Activated B cell treated with CpG ODN at 0.5 μM for 24 hours (primary cell): Measurements from ENCODE around the gene PREX1. TPM values are rescaled to one million over a fixed set of nuclear protein-coding genes. Genes with fewer than 3 reads are reported as not detected.
A peak's percentile ranks its signal among the peaks of the same experiment; 100 is the strongest.

ENCODE experiments used
- ATAC-seq: fragments of 200-7000 bp; cut with Tn5 transposase; one replicate; pipeline ENCODE4 v1.10.0; 2021; ENCODE audit warnings: low read depth, mild to moderate bottlenecking, moderate library complexity
- CTCF ChIA-PET: fragments of 350-600 bp; sonication (Branson Sonifier 250); formaldehyde crosslinking; loops from one replicate; lab custom pipeline; 2021; ENCODE audit warnings: antibody characterized with exemption; lab: Charles Lee
- POLR2A ChIA-PET: fragments of 350-600 bp; sonication (Branson Sonifier 250); formaldehyde crosslinking; loops from one replicate; lab custom pipeline; 2021; ENCODE audit warnings: antibody characterized with exemption; lab: Charles Lee
- DNase-seq: peaks from one replicate; pipeline ENCODE4 v3.0.0; 2022
- H3K27ac Mint-ChIP-seq: one replicate; pipeline ENCODE4 v1.8.0; 2020; ENCODE audit warnings: mixed read lengths
- H3K27me3 Mint-ChIP-seq: one replicate; pipeline ENCODE4 v1.8.0; 2021; ENCODE audit warnings: mixed read lengths
- H3K36me3 Mint-ChIP-seq: one replicate; pipeline ENCODE4 v1.8.0; 2021; ENCODE audit warnings: low read depth, mixed read lengths
- H3K4me1 Mint-ChIP-seq: one replicate; pipeline ENCODE4 v1.8.0; 2021; ENCODE audit warnings: mixed read lengths
- H3K4me3 Mint-ChIP-seq: one replicate; pipeline ENCODE4 v1.8.0; 2020; ENCODE audit warnings: mild to moderate bottlenecking, mixed read lengths
- H3K9me3 Mint-ChIP-seq: one replicate; pipeline ENCODE4 v1.8.0; 2020; ENCODE audit warnings: mixed read lengths
- CTCF ChIP-seq: fragments of 200-600 bp; IDR thresholded peaks from one replicate; pipeline ENCODE4 v1.8.0; 2022; ENCODE audit warnings: antibody characterized with exemption, mild to moderate bottlenecking
- intact Hi-C: fragments of 100-400 bp; cut with micrococcal nuclease; formaldehyde crosslinking; loops from one replicate; pipeline ENCODE4 v1.15.1; 2024
- total RNA-seq: library from RNA; stranded (reverse); gene quantifications from 2 replicates; pipeline ENCODE4 v1.2.3, GENCODE V29; 2022

PREX1 gene
- total RNA-seq, 1 donor from 2014 or later: 71.4 TPM

GRCh38 chr20:48731536-48731935, 96.3 kb downstream of the PREX1 start:
- intact Hi-C loops: no loop called here
- peaks cover 27% of the 10 kb centered on the region for H3K4me1 Mint-ChIP-seq
- no peaks in the 10 kb centered on the region for H3K27me3 Mint-ChIP-seq
- CTCF ChIA-PET: no interaction called here
- POLR2A ChIA-PET: no interaction called here
- DNase-seq: no peak
- H3K9me3 Mint-ChIP-seq: no peaks in the 10 kb centered on the region
- H3K4me3 Mint-ChIP-seq: no peak overlapping the region
- ATAC-seq: no peak
- peaks cover 77% of the 10 kb centered on the region for H3K36me3 Mint-ChIP-seq
- TF ChIP-seq CTCF: no peak
- H3K27ac Mint-ChIP-seq: no peak overlapping the region

GRCh38 chr20:48730977-48731376, 96.8 kb downstream of the PREX1 start:
- DNase-seq (no peak), ATAC-seq (no peak)
- ChIA-PET CTCF (interaction anchor here (1.2 kb wide), 1 partner anchor 73 kb away, joined by 3 read pairs; no protein-coding TSS in a partner anchor), POLR2A (interaction anchor here (1.0 kb wide), 1 partner anchor 59 kb away, joined by 4 read pairs; no protein-coding TSS in a partner anchor)
- Mint-ChIP-seq H3K4me3 (no peak overlapping the region), H3K27ac (no peak overlapping the region), H3K27me3 (no peaks in the 10 kb centered on the region), H3K4me1 (peaks cover 21% of the 10 kb centered on the region), H3K36me3 (peaks cover 77% of the 10 kb centered on the region), H3K9me3 (no peaks in the 10 kb centered on the region)
- no peak for TF ChIP-seq CTCF
- intact Hi-C loops: no loop called here

- TF ChIP-seq CTCF: no peak
- no peaks in the 10 kb centered on the region for H3K9me3 Mint-ChIP-seq
- H3K27ac Mint-ChIP-seq: no peak overlapping the region
- POLR2A ChIA-PET: no interaction called here
- DNase-seq: no peak
- ATAC-seq: no peak
- no peaks in the 10 kb centered on the region for H3K27me3 Mint-ChIP-seq
- peaks cover 17% of the 10 kb centered on the region for H3K4me1 Mint-ChIP-seq
- CTCF ChIA-PET: no interaction called here
- intact Hi-C loops: no loop called here
- H3K36me3 Mint-ChIP-seq: peaks cover 84% of the 10 kb centered on the region
- H3K4me3 Mint-ChIP-seq: no peak overlapping the region
Measured at GRCh38 chr20:48729538-48729937, 98.3 kb downstream of the PREX1 start.

GRCh38 chr20:48728042-48728825, 99.6 kb downstream of the PREX1 start:
- ChIA-PET POLR2A (interaction anchor here (1.6 kb wide), 1 partner anchor 90 kb away, joined by 3 read pairs; no protein-coding TSS in a partner anchor), CTCF (no interaction called here)
- peaks cover 82% of the 10 kb centered on the region for H3K36me3 Mint-ChIP-seq
- intact Hi-C loops: no loop called here
- peaks cover 30% of the 10 kb centered on the region for H3K4me1 Mint-ChIP-seq
- DNase-seq (no peak), ATAC-seq (no peak)
- no peaks in the 10 kb centered on the region for H3K27me3 Mint-ChIP-seq
- no peaks in the 10 kb centered on the region for H3K9me3 Mint-ChIP-seq
- TF ChIP-seq CTCF: no peak
- H3K27ac Mint-ChIP-seq: peak overlapping the region; percentile 70
- H3K4me3 Mint-ChIP-seq: no peak overlapping the region

- CTCF ChIA-PET: no interaction called here
- H3K4me1 Mint-ChIP-seq: peaks cover 40% of the 10 kb centered on the region
- no peak overlapping the region for H3K27ac Mint-ChIP-seq
- DNase-seq (no peak), ATAC-seq (no peak)
- no peak for TF ChIP-seq CTCF
- intact Hi-C loops: no loop called here
- H3K4me3 Mint-ChIP-seq: no peak overlapping the region
- H3K36me3 Mint-ChIP-seq: peaks cover 72% of the 10 kb centered on the region
- no peaks in the 10 kb centered on the region for H3K27me3 Mint-ChIP-seq
- POLR2A ChIA-PET: interaction anchor here (0.8 to 1.6 kb wide), 4 partner anchors 11 to 100 kb away, joined by 3 to 5 read pairs (median 3); no protein-coding TSS in a partner anchor
- H3K9me3 Mint-ChIP-seq: no peaks in the 10 kb centered on the region
Measured at GRCh38 chr20:48727226-48727625, 100.6 kb downstream of the PREX1 start.
